Measurements from ENCODE around the gene ATRIP.
"Not testable (repeated sequence)": the region's sequence is repeated elsewhere in the genome, so short reads cannot be mapped to it uniquely, and the experiment has no call there.

The ATRIP gene

DNA sequence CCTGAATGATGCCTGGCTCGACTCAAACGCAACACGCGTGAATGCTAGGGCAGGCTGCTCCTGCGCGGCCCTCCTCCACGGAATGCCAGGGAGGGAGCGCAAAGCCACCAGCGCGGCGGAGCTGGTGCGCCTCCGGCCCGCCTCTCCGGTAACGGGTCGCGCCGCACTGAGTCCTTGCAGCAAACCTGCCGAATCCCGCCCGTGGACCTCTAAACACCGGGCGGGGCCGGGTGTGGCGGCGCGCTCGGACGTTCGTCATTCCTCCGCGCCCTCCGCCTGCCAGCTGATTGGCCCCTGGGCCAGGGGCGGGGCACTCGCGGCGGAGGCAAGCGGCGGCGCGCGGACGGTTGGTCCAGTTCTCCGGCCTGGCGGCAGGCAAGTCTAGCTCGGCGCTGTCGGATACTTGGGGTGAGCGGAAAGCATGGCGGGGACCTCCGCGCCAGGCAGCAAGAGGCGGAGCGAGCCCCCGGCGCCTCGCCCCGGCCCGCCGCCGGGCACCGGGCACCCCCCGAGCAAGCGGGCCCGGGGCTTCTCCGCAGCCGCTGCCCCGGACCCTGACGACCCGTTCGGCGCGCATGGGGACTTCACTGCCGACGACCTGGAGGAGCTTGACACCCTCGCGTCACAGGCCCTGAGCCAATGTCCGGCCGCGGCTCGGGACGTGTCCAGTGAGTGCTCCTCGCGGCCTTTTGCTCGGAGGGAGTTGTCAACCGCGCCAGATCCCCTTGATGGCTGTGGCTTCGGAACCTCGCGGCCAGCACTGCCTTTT lies at the start of gene ATRIP:
TSS of gene ATRIP (plus strand) at position 313 of the 769 bp plus-strand sequence. CDS start at position 422, 109 bp downstream.
- peak; percentile 64 to 78 (median 72) for DNase-seq

DNA sequence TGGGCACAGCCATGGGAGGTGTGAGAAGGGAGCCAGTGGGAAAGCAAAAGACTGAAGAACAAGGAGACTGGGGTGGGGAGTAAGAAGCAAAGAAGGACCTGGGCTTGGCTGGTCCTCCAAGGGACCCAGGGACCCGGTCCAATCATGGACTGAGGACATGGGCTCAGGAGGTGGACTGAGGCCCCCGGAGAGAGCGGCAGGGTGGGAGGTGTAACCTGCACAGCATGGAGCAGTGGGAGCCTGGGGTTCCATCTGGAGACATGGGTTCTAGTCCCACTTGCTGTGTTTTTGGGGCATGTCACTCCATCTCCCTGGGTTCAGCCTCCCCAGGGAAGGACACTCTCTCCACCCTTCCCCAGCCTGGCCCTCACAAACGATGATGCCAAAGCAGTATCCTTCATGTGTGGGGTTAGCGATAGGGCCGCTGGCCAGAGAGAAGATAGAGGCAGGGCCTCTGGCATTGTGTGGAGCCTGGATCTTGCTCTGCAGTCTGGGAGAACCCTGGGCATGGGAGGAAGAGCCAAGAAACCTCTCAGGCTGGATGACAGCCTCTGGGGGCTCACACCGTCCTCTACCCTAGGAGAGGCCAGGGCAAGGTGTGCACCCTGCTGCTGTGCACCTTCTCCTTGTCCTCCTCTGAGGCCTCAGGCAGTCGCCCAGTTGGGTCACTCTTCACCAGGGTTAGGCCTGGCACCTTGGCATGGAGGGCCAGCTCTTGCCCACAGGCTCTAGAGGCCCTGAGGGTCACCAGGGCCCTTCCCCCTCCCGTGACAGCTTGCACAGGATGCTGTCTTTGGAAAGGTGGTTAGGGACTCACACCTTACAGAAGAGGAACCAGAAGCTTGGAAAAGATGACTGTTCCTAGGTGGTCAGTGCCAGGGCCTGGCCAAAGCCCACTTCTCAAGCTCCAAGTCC lies 48.5 kb upstream of the ATRIP start:
- DNase-seq: no peak

DNA sequence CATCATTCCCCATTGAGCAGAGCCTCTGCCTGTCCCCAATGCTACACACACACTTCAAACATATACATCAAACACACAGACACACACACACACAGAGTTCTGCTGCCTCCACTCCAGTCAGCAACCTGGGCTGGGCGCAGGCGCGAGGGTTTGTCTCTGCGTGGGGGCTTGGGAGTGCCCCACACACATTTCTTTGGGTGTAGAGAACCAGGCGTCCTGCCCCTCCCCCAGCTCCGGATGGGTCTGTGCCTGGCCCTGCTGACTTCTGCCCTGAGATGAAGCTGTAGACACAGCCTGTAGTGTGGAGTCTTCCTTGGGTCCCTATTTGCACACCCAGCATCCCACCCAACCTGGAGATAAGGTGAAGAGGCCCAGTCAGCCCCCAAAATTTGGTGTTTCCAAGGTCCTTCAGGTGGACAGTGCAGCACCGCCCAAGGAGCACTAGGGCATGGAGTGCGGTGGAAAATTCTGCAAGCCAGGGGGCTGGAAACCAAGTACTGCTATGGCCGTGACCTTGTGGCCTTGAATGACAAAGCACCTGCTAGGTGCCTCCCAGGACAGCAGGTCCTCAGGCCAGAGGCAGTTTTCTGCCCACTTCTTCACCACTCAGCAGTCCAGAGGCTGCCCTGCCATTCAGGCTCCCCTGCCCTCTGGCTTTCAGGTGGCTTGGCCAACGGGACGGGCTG lies 47.7 kb upstream of the ATRIP start:
- DNase-seq: no peak

DNA sequence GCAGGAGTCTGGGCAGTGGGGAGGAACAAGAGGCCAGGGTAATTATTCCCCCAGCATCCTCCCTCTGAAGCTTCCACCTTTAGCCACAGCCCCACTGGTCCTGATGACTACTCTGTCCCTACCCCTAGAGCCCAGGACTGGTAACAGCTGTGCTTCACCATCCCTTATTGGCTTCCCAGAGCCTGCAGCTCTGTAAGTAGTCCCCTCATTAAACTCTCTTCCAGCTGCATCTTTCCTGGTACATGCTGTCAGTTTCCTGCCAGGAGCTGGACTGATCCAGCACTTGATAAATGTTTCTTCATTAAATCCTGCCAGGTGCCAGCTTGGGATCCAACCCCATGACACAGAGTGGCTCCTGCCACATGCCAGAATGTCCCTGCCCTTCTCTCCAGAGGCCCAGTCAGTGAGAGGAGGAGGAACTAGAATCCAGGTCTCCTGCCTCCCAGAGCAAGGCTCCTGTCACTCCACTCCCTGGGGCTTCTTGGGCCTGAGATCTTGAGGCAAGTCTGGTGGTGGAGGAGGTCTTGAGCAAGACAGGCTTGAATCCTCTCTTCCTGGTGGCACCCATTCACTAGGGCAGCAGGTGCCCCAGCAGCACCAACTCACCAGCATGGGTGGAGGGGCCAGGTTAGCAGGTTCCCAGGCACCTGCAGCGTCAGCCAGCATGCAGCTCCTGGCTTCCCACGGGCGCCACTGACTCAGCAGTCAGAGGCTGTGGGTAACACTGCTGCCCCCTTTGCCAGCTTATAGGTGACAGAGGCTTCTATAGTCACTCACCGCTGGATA lies 47.0 kb upstream of the ATRIP start:
- DNase-seq: no peak

DNA sequence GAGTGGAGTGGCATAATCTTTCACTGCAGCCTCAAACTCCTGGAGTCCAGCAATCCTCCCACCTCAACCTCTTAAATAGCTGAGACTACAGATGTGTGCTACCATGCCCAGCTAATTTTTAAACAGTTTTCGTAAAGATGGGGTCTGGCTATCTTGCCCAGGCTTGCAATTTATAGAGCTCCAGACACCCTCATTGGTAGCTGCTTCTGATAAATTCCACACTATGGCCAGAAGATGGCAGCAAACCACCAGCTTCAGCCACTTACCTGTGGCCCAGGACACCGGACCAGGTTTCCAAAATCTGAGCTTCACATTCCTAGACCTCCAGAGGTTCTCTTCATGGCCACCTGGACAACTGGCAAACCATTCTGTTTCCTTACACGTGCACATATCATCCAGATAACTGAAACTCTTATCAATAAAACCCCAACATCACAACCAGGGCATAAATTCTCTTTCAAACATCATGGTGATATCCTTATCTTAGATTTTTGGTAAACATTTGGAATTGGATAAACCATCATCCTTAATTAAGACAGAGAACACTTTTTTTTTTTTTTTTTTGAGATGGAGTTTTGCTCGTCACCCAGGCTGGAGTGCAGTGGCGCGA lies 45.6 kb upstream of the ATRIP start:
- peak; percentile 15 to 37 (median 30) for DNase-seq

DNA sequence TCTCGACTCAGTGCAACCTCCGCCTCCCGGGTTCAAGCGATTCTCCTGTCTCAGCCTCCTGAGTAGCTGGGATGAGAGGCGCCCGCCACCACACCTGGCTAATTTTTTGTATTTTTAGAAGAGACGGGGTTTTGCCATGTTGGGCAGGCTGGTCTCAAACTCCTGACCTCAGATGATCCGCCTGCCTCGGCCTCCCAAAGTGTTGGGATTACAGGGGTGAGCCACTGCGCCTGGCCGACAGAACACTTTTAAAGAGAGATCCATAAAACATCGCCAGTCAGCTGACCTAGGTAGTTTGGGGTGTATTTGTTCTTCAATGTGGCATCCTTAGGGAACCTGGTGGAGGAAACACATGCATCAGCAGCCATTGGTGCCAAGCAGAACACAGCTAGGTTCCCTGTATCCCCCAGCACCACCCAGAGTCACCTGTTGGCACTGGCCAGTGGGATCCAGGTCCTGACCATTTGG lies 45.1 kb upstream of the ATRIP start:
- DNase-seq: not testable (repeated sequence)

DNA sequence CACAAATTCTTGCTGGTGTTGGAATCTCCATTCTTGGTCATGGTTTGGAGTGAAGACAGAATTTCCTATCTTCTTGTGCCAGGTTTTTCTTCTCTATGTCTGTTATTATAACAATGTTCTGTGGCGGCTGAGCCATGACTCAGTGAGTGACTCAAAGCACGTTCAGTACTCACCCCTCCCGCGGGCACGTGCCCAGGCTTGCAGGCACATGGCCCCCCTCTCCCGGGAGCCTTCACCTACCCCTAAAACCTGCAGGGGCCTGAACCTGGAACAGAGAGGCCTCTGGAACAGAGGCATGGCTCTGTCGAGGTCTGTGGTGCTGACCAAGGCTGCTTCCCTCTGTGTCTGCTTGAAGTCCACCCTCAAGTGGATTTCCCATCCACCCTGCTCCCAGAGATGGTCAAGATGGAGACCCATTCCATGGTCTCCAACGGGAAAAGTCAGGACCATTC lies 44.2 kb upstream of the ATRIP start:
- DNase-seq: no peak

DNA sequence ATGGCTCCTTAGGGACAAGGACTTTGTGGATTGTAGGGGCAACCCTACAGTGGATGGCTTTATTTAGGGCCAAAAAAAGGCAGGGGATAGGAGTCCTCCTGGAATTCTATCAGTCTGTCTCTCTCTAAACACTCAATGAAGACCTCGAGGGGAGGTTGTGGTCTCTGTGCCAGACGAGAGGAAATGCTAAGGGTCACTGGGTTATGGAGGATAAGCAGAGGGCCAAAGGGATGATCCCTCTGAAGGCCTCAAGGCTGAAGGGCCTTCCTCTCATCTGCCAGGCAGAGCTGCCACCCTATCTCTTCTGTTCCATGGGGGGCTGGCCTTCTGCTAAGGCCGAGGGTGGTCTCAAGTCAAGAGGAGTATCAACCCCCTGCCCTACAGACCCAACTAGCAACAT lies 43.6 kb upstream of the ATRIP start:
- no peak for DNase-seq

DNA sequence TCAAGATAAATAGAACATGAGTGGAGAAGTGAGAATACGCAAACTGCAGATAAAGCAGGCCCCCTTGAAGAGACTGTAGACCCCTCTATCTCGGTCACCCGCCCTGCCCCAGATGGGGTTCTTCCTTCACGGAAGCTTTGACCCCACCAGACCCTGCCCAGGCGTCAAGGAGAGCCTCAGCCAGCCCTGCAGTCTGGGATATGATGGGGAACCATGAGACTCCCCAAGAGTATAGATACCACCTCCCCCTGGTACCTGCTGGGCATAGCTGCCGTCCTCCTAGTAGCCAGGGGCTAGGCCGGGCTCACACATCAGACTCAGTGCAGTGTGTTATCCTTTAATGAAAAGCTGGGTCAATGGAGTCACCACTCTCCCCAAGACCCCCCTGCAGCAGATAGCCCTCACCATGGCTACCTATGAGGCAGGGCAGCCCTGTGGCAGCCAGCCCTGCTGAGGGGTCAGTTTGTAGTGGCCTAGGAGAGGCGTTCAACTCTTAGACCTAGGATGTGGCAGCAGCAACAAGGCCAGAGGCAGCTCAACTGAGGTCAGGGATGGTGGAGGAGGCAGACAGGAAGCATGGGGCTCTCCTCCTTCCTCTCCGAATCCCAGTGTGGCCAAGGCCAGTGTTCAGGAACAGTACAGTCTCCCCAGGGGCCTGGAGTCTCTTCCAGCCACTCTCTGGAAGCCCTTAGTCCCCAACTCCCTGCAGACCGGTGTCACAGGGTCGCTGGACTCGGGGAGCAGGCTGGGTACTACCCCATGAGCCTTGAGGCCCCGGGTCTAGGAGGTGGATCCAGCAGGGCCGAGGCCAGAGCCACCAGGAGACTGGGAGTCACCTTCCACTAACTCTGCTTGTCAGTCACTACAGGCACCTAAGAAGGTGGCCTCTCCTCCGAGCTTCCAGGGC lies 42.8 kb upstream of the ATRIP start:
- DNase-seq: no peak

DNA sequence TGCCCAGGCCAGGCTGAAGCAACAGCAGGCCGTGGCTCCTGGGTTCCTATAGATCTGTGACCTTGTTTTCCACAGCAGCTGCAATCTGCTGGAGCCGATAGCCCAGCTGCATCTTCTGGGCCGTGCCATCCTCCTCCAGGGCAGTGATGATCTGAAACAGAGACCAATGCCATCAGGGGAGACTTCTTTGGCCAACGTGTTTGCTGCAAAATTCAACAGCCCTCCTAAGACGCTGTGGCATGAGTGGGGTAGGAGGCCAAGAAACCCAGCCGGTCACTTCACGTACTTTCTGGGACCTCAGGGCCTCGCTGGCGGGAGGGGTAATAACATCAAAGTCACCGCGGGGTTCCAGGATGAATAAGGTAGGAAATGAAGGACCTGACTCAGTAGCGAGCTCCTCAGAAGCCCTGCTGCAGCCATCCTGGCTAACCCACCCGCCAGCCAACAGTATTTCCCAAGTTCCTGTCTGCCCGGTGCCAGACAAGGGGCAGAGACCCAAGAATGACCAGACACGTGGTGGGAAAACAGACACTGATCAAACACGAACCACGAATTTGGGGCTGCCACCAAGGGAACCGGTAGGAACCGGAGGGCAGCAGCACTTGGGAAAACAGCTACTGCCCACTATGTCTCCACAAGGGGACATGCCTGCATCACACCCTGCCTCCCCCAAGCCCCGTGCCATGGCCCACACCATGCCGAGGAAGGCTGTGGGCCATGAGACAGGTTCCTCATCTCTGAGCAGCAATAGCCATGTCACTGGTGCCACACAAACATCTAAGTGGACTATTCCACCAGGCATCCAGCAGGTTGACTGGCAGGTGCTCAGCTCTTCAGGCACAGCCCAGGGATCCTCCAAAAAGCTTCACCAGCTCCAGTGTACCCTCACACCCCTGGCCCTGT lies 41.8 kb upstream of the ATRIP start:
- no peak for DNase-seq

DNA sequence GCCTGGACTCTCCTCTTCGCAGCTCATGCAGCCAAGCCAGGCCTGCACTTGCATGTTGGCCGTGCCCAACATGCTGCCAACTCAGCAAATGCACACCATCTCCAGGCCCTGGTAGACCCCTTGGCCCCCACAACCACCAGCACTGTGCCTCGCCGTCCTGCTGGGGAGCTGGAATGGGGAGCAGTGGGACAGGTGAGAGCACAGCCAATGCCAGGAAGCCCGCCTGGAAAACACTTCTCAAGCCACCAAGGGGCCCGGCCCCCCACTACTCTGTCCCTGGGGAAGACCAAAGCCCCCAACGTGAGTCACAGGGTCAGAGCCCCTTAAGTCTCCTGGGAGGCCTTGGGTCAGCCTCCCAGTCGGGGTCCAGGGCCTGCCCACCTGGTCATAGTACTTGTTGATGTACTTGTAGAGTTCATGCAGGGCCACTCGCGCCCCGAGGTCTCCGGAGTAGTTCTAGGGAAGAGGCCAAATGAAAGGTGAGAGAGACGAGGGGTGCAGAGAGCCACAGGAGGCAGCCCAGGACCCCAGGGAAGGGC lies 41.1 kb upstream of the ATRIP start:
- DNase-seq: no peak

DNA sequence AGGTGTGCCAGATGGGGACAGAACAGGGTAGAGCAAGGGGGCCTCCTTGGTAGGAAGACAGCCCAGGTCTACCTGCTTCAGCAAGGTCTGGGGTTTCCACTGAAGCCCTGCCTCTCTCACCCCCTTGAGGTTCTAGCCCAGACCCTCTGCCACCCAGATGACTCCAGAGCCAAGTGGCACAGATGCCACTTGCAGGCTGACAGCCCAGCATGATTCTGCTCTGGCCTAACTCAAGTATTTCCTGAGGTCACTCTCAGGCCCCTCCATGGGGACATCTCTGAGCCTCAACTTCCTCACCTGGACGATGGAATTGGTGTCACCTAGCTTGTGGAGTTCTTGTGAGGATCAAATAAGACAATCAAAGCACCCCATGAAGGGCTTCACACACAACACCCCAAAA lies 40.6 kb upstream of the ATRIP start:
- DNase-seq: no peak

DNA sequence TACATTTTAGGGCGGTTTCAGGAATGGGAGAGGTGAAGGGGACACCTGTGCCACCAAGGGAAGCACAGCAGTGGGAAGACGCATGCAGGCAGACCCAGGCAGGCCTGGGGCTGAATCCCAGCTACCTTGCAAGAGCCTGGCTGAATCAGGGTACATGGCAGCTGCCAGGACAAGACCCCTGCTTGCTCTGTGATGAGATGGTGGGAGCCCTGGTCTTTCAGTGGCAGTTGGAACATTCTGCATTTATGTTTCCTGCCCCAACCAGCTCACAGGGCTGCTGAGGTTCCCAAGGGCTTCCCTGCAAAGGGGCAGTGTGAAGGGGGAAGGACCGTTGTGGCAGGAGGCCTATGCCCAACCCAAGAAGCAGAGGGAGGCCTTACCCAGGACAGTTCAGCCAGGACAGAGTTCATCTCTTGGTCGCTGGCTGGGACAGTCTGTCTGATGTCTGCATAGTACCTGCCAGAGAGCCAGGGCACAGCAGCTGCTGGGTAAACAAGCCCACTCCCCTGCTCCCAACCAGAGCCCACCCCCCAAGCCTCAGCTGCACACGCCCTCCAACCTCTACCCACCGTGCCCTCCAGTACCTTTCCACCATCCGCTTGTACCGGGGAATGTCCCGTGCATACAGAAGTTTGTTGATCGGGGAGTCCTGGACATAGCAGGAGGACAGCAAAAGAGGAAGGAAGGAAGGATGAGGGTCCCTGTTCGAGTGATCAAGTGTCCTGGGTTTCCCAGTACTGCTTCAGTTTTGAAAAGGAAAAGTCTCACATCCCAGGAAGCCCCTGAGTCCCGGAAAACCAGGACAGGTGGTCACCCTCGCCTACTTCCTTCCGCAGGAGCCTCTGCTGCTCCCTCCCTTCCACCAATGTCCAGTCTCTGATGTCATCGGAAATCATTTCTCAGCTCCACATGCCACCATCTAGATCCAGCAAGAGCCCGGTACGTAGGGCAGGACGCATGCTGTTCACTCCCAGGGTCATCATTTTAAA lies 39.8 kb upstream of the ATRIP start:
- no peak for DNase-seq

DNA sequence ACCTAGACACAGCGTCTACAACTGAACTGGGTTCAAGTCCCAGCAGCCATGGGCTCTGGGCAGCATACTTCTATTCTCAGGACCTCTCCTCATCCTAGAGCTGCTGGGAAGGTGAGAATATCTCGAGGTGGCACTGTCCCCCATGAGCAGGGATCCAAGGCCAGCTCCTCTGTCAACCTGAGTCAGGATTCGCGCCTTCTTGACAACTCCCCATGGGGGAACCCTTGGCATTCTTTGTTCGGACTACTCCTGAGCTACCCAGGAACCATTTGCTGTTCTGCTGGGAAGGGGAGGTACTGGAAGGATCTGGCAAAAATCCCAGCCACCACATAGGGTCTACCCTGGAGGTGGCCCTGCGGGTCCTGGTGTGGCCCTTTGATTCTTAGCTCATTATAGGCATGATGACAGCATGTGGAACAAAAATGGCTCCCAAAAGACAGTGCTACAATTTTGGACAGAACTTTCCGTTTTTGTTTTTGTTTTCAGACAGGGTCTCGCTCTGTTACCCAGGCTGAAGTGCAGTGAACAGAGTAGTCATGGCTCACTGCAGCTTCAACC lies 38.9 kb upstream of the ATRIP start:
- no peak for DNase-seq

DNA sequence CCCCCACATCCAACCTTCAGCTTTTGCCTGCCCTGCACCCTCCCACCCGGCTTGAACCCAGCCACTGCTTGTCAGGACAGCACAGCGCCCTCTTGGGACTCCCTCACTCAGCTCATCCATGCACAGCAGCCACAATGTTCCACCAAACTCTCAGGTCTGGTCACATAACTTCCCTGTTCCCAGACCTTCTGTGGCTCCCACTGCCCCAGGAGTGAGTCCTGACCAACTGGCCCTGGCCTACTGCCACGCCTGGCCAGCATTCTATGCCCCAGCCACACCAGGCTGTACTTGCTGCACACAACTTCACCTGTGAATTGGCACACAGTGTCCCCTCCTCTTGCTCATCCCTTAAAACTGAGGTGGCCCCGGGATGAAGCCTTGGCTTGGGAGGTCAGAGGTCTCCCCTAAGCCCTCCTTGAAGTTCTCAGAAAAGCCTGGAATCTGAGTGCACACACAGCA lies 37.7 kb upstream of the ATRIP start:
- DNase-seq: no peak

DNA sequence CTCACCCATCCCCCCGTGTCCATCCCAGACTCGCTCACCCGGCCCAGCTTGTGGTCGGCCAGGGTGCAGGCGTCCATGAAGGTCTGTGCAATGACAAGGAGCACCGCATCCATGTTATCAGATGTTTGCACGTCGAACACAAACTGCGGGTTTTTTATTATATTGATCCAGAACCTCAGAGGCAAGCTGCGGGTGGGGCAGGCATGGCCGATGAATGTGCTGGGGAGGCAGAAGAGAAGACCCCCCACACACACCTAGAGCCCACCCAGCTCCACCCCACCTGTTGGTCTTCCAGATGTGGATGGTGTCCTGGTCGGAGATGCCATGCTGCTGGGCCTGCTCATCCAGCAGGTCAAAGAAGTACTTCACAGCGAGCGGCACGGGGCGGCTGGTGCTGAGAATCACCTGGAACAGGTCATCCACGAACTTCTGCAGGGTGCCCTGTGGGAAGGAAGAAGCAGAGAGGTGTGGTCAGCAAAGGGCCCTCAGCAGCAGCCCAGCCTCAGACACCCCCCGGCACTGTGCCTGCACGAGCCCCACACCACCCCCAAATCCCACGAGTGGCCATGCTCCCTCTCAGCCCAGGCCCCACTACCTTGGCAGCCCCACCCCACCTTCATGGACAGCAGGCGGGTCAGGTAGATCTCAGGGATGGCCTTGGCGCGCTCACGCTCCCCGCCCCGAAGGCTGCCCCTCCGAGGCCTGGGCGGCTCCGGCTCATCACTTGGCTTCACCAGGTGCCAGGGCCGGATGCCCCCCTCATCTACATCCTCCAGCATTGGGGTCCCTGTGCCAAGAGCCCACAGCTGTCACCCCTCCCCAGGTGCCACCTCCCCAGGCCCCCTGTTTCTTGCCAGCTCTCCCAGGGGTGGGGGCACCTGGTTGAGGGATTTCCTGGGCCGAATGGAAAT lies 37.0 kb upstream of the ATRIP start:
- no peak for DNase-seq

All from activated CD4-positive, CD25-positive, alpha-beta regulatory T cell (primary cell).